ENCODE results near the gene MISFA.
"Not testable (repeated sequence)": the region's sequence is repeated elsewhere in the genome, so short reads cannot be mapped to it uniquely, and the experiment has no call there.

The MISFA gene

DNA sequence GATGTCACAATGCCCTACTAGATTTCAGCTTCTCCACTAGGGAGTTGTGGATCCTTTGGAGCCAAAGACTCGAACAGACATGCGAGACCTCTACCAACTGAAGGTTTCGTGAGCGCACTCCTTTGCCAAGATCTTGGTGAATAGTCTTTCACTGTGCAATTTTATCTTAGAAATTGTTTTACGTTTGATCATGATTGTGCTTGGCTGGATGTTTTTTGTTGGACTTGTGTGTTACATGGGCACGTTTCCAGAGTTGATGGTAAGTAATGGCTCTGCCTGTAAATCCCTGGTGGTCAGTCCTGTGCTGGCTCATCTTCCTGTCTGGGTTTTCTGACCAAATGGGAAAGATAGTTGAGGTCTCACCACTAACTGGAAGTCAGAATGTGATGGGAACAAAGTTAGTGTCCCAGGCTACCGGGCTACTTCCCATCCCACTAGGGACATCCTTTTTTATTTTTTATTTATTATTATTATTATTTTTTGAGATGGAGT, at the start of gene MISFA:
TSS of gene MISFA (plus strand) at position 51 of the 492 bp plus-strand sequence. CDS start at position 191, 140 bp downstream.
- DNase-seq: no peak

DNA sequence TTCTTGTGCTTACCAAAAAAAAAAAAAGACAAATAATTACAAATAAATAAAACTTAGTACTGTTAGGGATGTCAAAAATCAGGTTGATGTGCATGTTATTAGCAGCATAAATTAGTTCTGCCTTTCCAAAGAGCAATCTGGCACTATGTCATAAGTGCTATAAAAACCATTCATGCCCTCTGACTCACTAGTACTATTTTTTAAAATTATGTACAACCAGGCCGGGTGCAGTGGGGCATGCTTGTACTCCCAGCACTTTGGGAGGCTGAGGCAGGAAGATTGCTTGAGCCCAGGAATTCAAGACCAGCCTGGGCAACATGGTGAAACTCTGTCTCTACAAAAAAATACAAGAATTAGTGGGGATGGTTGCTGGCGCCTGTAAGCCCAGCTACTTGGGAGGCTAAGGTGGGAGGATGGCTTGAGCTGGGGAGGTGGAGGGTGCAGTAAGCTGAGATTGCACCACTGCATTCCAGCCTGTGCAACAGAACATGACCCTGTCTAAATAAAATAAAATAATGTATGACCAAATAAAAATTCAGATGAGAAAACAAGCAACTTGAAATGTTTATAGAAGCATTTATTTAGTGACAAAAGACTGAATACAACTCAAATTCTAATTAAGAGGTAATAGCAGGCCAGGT, 36.4 kb upstream of the MISFA start:
- DNase-seq: no peak

GRCh38 chr11:18564149-18564548, 35.4 kb upstream of the MISFA start:
- DNase-seq: no peak

GRCh38 chr11:18566406-18566805, 33.2 kb upstream of the MISFA start:
- DNase-seq: no peak

GRCh38 chr11:18567081-18567480, 32.5 kb upstream of the MISFA start:
- no peak for DNase-seq

- DNase-seq: no peak
Observed at GRCh38 chr11:18575361-18575760, 24.2 kb upstream of the MISFA start.

GRCh38 chr11:18578975-18579598, 20.5 kb upstream of the MISFA start:
- no peak for DNase-seq

DNA sequence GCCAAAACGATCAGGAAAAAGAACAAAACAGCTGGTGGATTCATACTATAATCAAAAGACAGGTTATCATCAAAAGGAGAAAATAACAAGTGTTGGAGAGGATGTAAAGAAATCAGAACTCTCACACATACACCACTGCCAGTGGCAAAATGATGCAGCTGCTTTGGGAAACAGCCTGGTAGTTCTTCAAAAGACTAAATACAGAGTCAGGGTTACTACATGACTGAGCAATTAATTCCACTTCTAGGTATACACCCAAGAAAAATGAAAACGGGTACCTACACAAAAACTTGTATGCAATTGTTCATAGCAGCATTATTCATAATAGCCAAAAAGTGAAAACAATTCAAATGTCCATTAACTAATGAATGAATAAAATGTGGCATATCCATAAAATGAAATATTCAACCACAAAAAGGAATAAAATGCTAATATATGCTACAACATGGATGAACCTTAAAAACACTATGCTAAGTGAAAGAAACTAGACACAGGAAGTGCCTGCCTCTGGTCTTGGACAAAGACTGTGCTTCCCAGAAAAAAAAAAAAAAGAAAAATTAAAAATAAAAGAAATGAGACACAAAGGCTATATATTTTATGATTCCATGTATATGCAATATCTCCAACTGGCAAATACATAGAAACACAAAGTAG, 19.3 kb upstream of the MISFA start:
- no peak for DNase-seq

DNA sequence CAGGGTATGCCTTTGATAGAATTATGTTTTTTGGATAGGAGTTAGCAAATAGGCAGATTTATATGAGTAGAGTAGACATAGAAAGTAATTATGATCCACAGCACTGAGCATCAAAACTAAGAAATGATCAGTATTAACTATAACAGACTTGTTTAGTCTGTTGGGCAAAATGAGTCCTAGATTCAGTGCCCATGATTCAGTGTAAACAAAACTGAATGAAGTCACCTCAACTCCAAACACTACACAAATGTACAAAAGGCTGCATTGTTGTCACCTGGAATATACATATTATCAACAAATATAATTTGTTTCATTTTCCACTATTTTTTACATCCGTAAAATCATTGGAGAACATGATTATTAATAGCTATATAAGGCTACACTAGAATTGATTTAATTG, 17.8 kb upstream of the MISFA start:
- DNase-seq: no peak

DNA sequence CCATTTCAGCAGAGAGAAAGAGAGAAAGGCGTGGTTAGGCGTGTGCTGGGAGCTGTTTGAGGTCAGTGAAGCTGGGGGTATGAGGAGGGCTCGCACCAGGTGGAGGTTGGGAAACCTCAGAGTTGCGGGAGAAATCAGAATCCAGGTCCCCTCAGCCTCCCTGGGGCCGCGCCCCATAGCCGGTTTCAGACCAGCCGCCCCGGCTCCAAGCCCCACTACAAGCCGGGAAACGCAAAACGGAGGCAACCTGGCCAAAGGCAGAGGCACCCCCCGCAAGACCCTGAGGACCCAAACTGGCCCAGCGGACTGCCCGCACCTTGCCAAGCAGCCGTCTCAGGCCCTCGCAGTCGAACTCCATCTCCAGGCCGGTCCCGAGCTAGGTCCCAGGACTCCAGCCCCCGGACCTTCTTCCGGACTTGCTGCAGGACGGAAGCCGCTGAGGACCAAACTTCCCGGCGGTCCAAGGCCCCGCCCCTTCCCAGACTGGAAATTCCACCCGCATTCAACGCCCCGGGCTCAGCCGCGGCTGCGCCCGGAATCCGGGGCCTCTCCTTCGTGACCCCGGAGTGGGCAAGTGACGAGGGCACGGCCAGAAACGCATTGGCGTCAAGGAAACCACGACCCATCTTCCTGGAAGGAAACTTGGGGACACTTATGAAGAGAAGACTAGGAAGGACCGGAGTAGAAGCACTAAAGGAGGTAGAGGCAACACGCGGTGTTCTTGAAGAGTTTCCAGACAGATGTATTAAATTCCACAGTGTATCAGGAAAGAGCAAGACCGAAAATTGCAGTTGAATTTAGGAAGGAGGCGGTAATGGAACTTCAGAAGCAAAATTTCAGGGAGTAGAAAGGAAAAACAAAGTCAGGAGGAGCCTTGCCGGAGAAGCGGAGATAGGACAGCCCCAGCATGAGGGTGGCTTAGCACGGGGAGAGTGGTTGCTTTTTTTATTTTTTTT, 11.0 kb upstream of the MISFA start, which contains the start of gene UEVLD:
TSS of gene UEVLD (minus strand) at position 438 of the 956 bp plus-strand sequence. CDS start at position 358, 80 bp downstream.
- DNase-seq: peak; percentile 96

DNA sequence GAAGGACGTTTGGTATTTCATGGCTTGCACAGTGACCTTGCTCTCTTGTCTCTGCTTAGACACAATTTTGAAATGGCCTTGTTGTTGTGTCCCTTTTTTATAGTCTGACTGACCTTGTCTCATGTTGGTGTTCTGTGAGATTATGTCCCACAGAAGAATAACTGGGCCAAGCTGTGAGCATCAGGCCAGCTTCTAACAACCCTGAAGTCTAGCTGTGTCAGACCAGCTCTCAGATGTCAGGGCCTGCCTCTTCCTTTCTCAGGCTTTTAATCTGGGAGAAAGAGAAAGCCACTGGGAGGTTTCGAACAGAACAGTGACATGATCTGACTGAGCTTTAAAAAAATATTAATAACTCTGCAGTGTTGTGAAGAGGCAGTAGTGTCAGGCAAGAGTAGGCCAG, 9.0 kb upstream of the MISFA start:
- DNase-seq: no peak

- DNase-seq: not testable (repeated sequence)
Observed at GRCh38 chr11:18594088-18594487, 5.5 kb upstream of the MISFA start.

DNA sequence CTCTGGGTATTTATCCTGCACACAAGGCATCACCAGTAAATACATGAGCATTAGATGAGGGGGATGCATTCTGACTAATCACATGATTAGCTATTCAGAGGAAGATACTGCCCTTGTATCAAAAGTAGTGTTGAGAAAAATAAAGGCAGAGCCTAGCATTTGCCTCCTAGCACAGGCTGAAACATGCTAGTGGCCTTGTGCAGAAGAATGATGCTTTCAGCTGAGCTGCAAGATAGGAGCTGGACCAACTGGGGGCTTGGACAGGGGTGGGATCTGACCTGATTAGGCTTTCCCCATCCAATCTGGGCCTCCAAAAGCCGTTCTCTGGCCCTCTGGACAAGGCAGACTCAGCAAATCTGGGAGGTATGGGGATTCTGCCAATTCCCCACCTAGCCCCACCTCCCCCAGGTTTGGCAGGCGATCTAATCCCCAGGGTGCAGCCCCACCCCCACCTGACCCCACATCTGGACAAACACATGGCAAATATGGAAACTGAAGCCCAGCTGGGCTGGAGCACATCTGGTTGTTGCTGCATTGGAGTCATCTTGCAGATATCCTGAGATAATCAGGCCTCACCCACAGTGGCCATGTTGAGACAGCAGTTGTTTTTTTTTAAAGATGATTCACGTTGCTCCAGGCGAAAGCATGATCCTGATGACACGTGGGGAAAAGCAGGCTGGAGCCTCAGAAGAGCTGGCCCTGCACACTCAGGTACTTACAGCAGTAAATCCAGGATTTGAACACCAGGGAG, 4.4 kb upstream of the MISFA start:
- DNase-seq: no peak

- no peak for DNase-seq
Observed at GRCh38 chr11:18600915-18601569, 1.5 kb downstream of the MISFA start.

DNA sequence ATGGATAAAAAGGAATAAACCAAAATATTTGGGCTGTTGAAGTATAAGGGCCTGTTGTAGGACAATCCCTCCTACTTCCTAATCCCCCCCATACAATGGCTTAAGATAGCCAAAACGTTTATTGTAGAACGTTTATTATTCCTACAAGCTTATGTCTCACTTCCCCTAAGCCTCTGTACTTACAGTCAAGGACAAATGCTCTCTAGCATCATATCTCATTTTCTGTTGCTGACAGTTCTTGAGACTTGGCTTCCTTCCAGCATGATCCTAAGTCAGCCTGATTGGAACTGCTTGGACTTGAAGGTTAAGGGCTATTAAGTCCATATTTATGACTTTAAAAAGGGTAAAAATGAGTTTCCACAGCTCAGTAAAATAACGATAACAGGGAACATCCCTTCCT, 8.8 kb downstream of the MISFA start:
- no peak for DNase-seq

DNA sequence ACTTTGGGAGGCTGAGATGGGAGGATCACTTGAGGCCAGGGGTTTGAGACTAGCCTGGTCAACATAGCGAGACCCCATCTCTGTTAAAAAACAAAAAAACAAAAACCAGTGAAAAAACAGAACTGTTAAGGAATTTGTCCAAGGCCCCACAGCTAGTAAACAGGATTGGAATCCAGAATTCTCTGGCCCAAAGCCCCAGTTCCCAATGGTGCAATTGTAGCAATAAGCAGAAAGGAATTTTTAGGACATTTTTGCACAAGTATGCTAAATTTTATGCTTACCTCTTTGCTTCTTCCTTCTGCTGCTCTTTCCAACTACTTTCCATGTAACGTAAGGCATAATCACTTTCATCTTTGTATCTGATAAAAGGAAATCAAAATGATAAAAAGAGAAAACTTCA, 11.6 kb downstream of the MISFA start:
- DNase-seq: no peak

DNA sequence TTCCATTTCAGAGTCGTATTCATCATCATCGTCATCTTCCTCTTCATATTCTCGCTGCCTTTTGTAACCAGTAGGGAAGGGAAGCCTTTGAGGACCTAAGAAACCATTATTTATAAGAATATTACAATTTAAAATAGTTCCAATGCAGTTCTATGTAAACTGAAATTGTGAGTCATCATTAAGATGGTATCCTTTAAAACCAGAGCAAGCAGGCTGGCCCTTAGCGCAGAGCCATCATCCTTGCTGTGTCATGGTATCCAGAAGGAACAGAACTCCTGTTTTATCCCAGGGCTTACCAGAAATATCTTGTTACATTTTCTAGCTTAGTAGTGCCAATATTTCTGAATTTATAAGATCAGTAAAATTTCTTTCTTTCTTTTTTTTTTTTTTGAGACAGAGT, 12.8 kb downstream of the MISFA start:
- no peak for DNase-seq

- DNase-seq: no peak
Observed at GRCh38 chr11:18614667-18615066, 15.1 kb downstream of the MISFA start.

GRCh38 chr11:18615628-18616392, 16.2 kb downstream of the MISFA start:
- no peak for DNase-seq

DNA sequence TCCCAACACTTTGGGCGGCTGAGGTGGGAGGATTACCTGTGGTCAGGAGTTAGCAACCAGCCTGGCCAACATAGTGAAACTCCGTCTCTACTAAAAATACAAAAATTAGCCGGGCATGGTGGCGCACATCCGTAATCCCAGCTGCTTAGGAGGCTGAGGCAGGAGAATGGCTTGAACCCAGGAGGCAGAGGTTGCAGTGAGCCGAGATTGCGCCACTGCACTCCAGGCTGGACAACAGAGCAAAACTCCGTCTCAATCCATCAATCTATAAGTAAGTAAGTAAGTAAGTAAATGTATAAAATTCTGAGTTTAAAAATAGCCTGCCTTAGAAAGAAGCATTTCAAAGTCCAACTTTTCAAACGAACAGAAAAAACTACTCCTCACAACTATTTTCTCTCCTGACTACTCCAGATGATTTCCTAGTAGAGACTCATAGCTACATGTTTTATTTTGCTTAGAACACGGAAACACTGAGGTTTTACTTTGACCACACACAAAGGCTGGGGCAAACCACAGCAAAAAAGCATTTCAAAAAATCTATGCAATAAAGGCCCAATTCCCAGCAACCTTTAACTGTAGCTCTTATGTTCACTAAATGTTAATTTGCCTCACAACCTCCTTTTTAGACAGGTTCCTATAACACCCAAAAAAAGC, 18.2 kb downstream of the MISFA start:
- DNase-seq: no peak
